ENCODE data around the gene STRN3. TPM values are rescaled to one million over a fixed set of nuclear protein-coding genes. Genes with fewer than 3 reads are reported as not detected.

STRN3 gene
- total and polyA plus RNA-seq, 2 experiments from 2014 or later, result 10.1 to 53.8 TPM

- H3K36me3 ChIP-seq (replicated peaks; ENCODE audit: insufficient read depth, low read depth), result no peaks in the 10 kb centered on the region
Observed at GRCh38 chr14:30949651-30950050, 76.5 kb downstream of the STRN3 start.

GRCh38 chr14:30943694-30944093, 82.5 kb downstream of the STRN3 start:
- H3K27ac ChIP-seq, result no peak overlapping the region
- no peak overlapping the region for H2AFZ ChIP-seq
- DNase-seq (ENCODE audit: low spot score), result no peak
- peaks cover 16% of the 10 kb centered on the region for H3K79me2 ChIP-seq
- H3K4me2 ChIP-seq, result no peak overlapping the region
- no peaks in the 10 kb centered on the region for H3K27me3 ChIP-seq
- TF ChIP-seq CTCF (IDR thresholded peaks at IDR 0.05; ENCODE audit: poor library complexity), result no peak
- no peak for TF ChIP-seq EZH2 (IDR thresholded peaks at IDR 0.05; ENCODE audit: borderline replicate concordance)
- no peak for TF ChIP-seq EZH2phosphoT487 (IDR thresholded peaks at IDR 0.05; ENCODE audit: low read depth, severe bottlenecking, unreplicated experiment)
- no peaks in the 10 kb centered on the region for H3K9me2 ChIP-seq (replicated peaks; ENCODE audit: insufficient read depth)
- no peaks in the 10 kb centered on the region for H3K9me3 ChIP-seq (ENCODE audit: low read depth)
- H3K36me3 ChIP-seq (replicated peaks; ENCODE audit: insufficient read depth, low read depth), result no peaks in the 10 kb centered on the region
- H3K4me3 ChIP-seq, result no peak overlapping the region
- 98% methylated on average over 4 of the region's 4 CpGs for WGBS (ENCODE audit: low lambda C conversion rate, missing lambda C conversion rate)
- no peaks in the 10 kb centered on the region for H3K4me1 ChIP-seq (ENCODE audit: insufficient read depth)
- no peaks in the 10 kb centered on the region for H4K20me1 ChIP-seq (ENCODE audit: insufficient read depth, poor library complexity, severe bottlenecking)

More at GRCh38 chr14:30949651-30950050, 76.5 kb downstream of the STRN3 start:
- H3K79me2 ChIP-seq, result peaks cover 33% of the 10 kb centered on the region
- no peak overlapping the region for H3K4me2 ChIP-seq
- no peaks in the 10 kb centered on the region for H3K27me3 ChIP-seq
- no peak for DNase-seq (ENCODE audit: low spot score)
- H2AFZ ChIP-seq, result no peak overlapping the region
- no peaks in the 10 kb centered on the region for H3K4me1 ChIP-seq (ENCODE audit: insufficient read depth)
- H3K4me3 ChIP-seq, result no peak overlapping the region
- TF ChIP-seq EZH2phosphoT487 (IDR thresholded peaks at IDR 0.05; ENCODE audit: low read depth, severe bottlenecking, unreplicated experiment) (no peak), EZH2 (IDR thresholded peaks at IDR 0.05; ENCODE audit: borderline replicate concordance) (no peak), CTCF (IDR thresholded peaks at IDR 0.05; ENCODE audit: poor library complexity) (no peak)
- 95% methylated on average over 2 of the region's 2 CpGs for WGBS (ENCODE audit: low lambda C conversion rate, missing lambda C conversion rate)
- H3K9me3 ChIP-seq (ENCODE audit: low read depth), result no peaks in the 10 kb centered on the region
- no peaks in the 10 kb centered on the region for H4K20me1 ChIP-seq (ENCODE audit: insufficient read depth, poor library complexity, severe bottlenecking)
- no peaks in the 10 kb centered on the region for H3K9me2 ChIP-seq (replicated peaks; ENCODE audit: insufficient read depth)
- H3K27ac ChIP-seq, result no peak overlapping the region

- Histone ChIP-seq H3K9me2 (replicated peaks; ENCODE audit: insufficient read depth) (no peaks in the 10 kb centered on the region), H3K9me3 (ENCODE audit: low read depth) (no peaks in the 10 kb centered on the region), H3K4me1 (ENCODE audit: insufficient read depth) (no peaks in the 10 kb centered on the region), H3K4me3 (no peak overlapping the region), H4K20me1 (ENCODE audit: insufficient read depth, poor library complexity, severe bottlenecking) (no peaks in the 10 kb centered on the region), H3K27ac (no peak overlapping the region), H3K79me2 (peaks cover 7% of the 10 kb centered on the region), H3K4me2 (no peak overlapping the region), H2AFZ (no peak overlapping the region), H3K36me3 (replicated peaks; ENCODE audit: insufficient read depth, low read depth) (no peaks in the 10 kb centered on the region), H3K27me3 (no peaks in the 10 kb centered on the region)
- no peak for TF ChIP-seq CTCF (IDR thresholded peaks at IDR 0.05; ENCODE audit: poor library complexity)
- TF ChIP-seq EZH2phosphoT487 (IDR thresholded peaks at IDR 0.05; ENCODE audit: low read depth, severe bottlenecking, unreplicated experiment), result no peak
- no peak for TF ChIP-seq EZH2 (IDR thresholded peaks at IDR 0.05; ENCODE audit: borderline replicate concordance)
- 94% methylated on average over 4 of the region's 4 CpGs for WGBS (ENCODE audit: low lambda C conversion rate, missing lambda C conversion rate)
- no peak for DNase-seq (ENCODE audit: low spot score)
Observed at GRCh38 chr14:30940886-30941285, 85.3 kb downstream of the STRN3 start.

- Histone ChIP-seq H3K36me3 (replicated peaks; ENCODE audit: insufficient read depth, low read depth) (no peaks in the 10 kb centered on the region), H2AFZ (no peak overlapping the region), H3K9me2 (replicated peaks; ENCODE audit: insufficient read depth) (no peaks in the 10 kb centered on the region), H4K20me1 (ENCODE audit: insufficient read depth, poor library complexity, severe bottlenecking) (no peaks in the 10 kb centered on the region), H3K79me2 (no peaks in the 10 kb centered on the region), H3K4me1 (ENCODE audit: insufficient read depth) (no peaks in the 10 kb centered on the region), H3K27me3 (no peaks in the 10 kb centered on the region), H3K4me3 (no peak overlapping the region), H3K9me3 (ENCODE audit: low read depth) (no peaks in the 10 kb centered on the region), H3K4me2 (no peak overlapping the region), H3K27ac (no peak overlapping the region)
- 97% methylated on average over 2 of the region's 2 CpGs for WGBS (ENCODE audit: low lambda C conversion rate, missing lambda C conversion rate)
- TF ChIP-seq EZH2 (IDR thresholded peaks at IDR 0.05; ENCODE audit: borderline replicate concordance) (no peak), CTCF (IDR thresholded peaks at IDR 0.05; ENCODE audit: poor library complexity) (no peak), EZH2phosphoT487 (IDR thresholded peaks at IDR 0.05; ENCODE audit: low read depth, severe bottlenecking, unreplicated experiment) (no peak)
- DNase-seq (ENCODE audit: low spot score), result no peak
Observed at GRCh38 chr14:30938617-30939016, 87.6 kb downstream of the STRN3 start.
